HL-60 (cell line): ENCODE measurements around the gene ANAPC15.

Source experiments
- DNase-seq, 2 experiments: peaks; one replicate each; pipeline ENCODE4 v3.0.0-alpha.2; 2010 to 2020; ENCODE audit warnings: low read depth in 1 of 2, low spot score in 1 of 2
- H3K27ac ChIP-seq: fragments of 250-450 bp; sonication (Bioruptor Pico); replicated peaks from 2 replicates; pipeline ENCODE4 v1.5.1; 2020; ENCODE audit warnings: mild to moderate bottlenecking, moderate library complexity
- H3K27me3 ChIP-seq: fragments of 250-450 bp; sonication (Bioruptor Pico); 2 replicates; pipeline ENCODE4 v1.5.1; 2021; ENCODE audit warnings: mild to moderate bottlenecking, moderate library complexity; ENCODE audit not compliant: insufficient read depth, poor library complexity, severe bottlenecking
- H3K4me3 ChIP-seq: replicated peaks from 2 replicates; pipeline ENCODE4 v1.5.1; 2011; ENCODE audit warnings: mild to moderate bottlenecking, control low read depth, low read length; ENCODE audit not compliant: insufficient read depth
- CTCF ChIP-seq: IDR thresholded peaks from one replicate; pipeline ENCODE4 v1.5.1; 2011; ENCODE audit warnings: low read length, control low read depth, inconsistent platforms; ENCODE audit not compliant: insufficient read depth
- GABPA ChIP-seq: IDR thresholded peaks from 2 replicates; pipeline ENCODE4 v1.6.1; 2012; ENCODE audit warnings: low read depth
- POLR2AphosphoS5 ChIP-seq: IDR thresholded peaks from 2 replicates; pipeline ENCODE4 v1.6.1; 2012; ENCODE audit warnings: low read depth
- REST ChIP-seq: IDR thresholded peaks from 2 replicates; pipeline ENCODE4 v1.6.1; 2012; ENCODE audit warnings: low read depth; ENCODE audit not compliant: insufficient replicate concordance
- SPI1 ChIP-seq: IDR thresholded peaks from 2 replicates; pipeline ENCODE4 v1.6.1; 2012; ENCODE audit warnings: low read depth, mild to moderate bottlenecking, borderline replicate concordance

The ANAPC15 gene

GRCh38 chr11:72120930-72121329 is 8.4 kb upstream of the ANAPC15 start:
- Histone ChIP-seq H3K4me3 (no peak overlapping the region), H3K27ac (no peak overlapping the region), H3K27me3 (no peaks in the 10 kb centered on the region)
- TF ChIP-seq SPI1: no peak
- TF ChIP-seq CTCF: no peak
- no peak for TF ChIP-seq GABPA
- no peak for TF ChIP-seq REST
- TF ChIP-seq POLR2AphosphoS5: no peak
- no peak for DNase-seq

- peak; percentile 83 to 84 for DNase-seq
- TF ChIP-seq GABPA (no peak), REST (no peak), CTCF (no peak), POLR2AphosphoS5 (no peak), SPI1 (no peak)
Measured at GRCh38 chr11:72119198-72119597, 6.7 kb upstream of the ANAPC15 start.

GRCh38 chr11:72116019-72116755 is 3.7 kb upstream of the ANAPC15 start:
- no peak for TF ChIP-seq REST
- no peak for TF ChIP-seq CTCF
- no peak for TF ChIP-seq POLR2AphosphoS5
- no peak for TF ChIP-seq GABPA
- no peak for TF ChIP-seq SPI1
- Histone ChIP-seq H3K27me3 (no peaks in the 10 kb centered on the region), H3K4me3 (no peak overlapping the region), H3K27ac (peak overlapping the region; percentile 84)
- DNase-seq: no peak

More at GRCh38 chr11:72119198-72119597, 6.7 kb upstream of the ANAPC15 start:
- Histone ChIP-seq H3K4me3 (no peak overlapping the region), H3K27ac (peak overlapping the region; percentile 84), H3K27me3 (no peaks in the 10 kb centered on the region)
